HG03039 (cell line): ENCODE data around the gene PRPF40B.

Experiments
- ATAC-seq: cut with Tn5 transposase; IDR thresholded peaks from one replicate; pipeline ENCODE4 v1.9.1; 2021; ENCODE audit warnings: mild to moderate bottlenecking, moderate library complexity; ENCODE audit not compliant: unreplicated experiment

PRPF40B gene

DNA sequence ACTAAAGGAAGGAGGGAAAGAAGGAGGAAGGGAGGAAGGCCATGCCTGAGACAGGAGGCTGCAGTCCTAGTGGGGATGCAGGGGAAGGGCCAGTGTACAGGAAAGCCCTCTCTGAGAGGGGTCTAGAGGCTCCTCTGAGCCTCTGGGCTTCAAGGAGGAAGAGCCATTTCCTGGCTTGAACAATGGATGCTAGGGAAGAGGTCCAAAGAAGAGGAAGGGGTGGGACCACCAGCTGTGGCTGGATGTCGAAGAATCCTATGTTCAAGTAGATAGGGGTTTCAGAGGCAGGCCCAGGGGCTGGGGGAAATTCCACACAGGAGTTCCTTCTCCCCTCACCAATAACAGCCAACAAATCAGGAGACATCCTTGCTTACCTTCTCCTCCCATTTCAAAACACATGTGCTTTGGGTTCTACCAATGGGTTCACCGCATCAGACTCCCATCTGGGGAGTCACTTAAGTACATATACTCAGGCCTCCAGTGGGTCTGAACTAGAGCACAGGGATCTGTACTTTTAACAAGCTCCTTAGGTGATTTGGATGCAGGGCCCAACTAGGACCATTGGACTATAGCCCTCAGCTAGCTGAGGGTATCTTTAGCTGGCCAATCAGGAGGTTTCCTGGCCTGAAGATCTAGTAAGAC lies 32.4 kb downstream of the PRPF40B start:
- ATAC-seq: no peak

DNA sequence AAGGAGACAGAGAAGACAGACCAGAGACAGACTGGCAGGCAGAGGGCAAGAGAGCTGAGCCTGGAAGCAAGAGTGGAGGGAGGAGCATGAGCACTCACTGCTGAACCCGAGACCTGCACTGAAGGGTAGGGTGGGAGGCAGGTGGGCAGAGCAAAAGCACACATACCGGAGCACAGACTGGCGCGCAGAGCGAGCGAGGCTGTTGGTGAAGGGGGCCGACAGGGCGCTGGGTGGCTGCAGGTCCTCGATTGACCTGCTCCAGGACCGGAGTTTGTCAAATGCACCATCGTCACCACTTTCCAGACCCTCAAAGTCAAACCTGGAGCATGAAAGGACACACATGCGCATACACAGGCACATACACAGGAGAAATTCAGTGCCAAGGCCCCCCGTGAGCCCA lies 34.9 kb downstream of the PRPF40B start:
- no peak for ATAC-seq

DNA sequence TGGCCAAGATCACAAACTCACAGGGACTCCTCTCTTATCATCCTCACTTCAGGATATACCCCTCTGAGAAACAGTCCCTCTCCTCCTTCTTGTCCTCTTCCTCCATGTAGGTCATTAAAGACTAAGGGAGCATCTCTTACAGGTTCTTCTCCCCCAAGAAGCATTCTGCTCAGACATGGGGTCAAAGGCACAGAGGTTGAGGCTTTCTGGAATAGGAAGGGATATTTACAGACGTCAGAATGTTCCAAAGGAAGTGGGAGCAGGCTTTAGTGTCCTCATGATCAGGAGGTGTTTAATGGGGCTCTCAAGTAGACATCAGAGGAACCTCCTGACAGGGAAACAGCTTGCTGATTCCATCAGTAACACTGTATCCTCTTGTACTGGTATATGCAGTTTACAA lies 36.4 kb downstream of the PRPF40B start:
- ATAC-seq: no peak

DNA sequence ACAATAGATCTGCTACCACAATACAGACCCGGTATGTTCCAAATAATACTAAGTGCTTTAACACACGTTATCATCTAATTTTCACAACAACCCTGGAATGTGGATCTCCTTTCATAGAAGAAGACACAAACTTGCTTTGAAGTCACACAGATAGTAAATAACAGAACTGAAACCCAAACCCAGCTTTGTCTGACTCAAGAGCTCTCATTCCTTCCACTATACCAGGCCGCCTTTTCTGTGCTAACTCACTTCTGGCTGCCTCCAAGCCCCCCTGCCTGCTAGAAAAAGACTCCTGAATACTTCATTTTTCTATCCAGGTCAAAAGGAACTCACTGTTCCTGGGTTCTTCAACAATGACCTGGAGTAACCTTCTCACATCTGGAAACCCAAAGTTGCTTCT lies 37.8 kb downstream of the PRPF40B start:
- no peak for ATAC-seq

DNA sequence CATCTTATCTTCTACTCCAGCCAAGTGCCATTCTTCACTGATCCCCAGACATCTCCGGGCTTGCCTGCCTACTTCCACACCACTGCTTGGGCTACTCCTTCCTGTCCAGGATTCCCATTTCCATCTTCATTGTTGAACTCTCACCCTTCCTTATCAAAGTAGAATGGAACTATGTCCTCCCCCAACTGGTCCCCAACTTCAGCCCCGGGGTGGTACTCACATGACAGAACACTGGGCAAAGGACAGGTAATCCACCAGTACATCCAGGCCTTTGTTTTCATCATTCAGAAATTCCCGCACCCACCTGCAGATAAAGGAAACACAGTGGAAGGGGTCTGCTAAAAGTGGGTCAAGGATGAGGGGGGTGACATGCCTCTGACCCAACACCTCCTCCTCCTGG lies 38.4 kb downstream of the PRPF40B start:
- ATAC-seq: no peak

DNA sequence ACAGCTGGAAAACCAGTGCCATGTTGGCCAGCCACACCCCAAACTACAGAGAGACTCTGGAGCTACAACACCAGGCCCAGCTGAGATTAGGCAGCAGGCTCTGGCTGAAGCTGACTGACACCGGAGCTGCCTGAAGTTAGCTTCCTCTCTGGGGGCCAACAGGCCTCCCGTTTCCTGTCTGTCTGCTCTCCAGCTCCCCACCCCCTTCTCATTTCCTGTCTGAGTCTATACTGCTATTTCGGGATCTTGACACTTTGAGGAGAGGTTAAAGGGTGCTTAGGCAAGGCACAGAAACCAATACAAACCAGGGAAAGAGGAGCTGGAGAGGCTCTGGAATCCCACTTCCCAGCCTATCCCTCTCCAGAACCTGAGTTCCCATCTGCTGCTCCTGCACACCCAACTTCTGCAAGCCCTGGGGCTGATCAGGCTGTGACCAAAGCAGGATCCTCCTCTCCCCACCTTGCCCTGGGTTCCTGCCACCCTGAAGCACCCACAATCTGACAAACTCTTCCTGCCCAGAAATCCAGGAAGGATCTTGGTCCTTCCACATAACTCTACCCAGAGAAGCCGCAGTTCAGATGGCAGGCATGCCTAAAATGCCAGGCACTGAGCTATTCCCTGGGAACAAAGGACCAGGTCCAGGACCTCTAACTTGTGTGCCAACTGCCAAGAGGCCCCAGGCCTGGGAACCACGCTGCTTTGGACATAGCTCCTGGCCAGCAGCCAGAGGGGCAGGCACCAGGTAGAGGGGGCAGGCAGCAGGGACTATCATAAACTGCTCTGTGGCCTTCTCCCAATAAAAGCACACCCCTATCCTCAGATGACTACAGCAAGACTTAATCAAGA lies 39.9 kb downstream of the PRPF40B start:
- no peak for ATAC-seq

DNA sequence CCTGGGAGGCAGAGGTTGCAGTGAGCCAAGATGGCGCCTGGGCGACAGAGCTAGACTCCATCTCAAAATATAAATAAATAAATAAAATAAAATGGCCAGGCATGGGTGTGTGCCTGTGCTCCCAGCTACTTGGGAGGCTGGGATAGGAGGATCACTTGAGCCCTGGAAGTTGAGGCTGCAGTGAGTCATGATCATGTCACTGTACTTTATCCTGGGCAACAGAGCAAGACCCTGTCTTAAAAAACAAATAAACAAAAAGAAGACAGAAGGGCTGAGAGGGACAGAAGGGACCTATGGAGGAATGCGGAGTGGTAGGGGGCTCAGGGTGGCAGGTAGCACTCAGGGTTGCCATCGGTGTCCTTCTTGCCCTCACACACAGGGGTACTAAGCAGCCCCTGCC lies 40.8 kb downstream of the PRPF40B start:
- ATAC-seq: no peak

DNA sequence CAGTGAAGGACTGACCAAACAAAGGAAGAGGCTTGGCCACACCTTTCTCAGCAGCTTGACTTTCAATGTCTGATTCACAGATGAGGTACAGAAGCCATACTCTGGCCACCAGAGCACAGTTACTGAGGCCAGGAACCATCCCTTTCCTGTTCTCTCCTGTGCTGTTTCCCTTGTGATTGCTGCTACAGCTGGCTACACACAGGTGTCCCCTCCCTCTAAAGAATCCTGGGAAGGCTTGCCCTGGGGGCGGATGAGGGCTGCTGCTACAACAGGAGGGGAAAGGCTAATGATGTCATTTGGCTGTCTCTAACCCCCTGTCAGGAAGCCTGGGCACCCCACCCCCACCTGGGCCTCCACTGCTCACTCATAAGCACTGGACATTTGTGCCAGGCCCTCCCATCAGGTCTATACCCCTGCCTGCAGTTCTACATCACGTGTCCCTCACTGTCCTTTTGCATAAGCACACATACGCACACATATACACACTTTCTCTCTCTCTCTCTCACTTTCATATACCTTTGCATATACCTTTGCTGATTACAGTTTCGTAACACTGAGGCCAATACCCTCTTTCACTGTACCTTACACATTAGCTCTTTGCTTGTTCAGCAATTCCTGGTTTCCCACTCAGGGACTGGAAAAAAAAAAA lies 41.4 kb downstream of the PRPF40B start:
- ATAC-seq: no peak

DNA sequence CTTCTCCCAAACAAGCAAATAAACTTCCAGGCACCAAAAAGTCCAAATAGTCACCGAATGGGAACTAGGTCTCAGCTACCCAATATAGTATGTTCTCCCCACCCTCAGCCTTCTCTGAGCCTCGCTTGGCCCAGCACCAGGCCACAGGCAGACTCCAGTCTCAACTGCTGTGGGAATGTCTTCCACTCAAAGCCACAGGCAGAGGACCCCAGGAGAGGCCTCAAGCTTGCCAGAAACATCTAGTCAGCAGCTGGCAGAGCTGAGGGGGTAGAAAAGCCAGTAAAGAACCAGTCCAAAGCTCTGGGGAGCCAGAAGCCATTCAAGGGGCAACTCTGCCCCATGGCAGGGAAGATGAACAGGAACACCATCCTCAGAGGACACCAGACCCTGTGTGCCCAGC lies 42.0 kb downstream of the PRPF40B start:
- no peak for ATAC-seq

DNA sequence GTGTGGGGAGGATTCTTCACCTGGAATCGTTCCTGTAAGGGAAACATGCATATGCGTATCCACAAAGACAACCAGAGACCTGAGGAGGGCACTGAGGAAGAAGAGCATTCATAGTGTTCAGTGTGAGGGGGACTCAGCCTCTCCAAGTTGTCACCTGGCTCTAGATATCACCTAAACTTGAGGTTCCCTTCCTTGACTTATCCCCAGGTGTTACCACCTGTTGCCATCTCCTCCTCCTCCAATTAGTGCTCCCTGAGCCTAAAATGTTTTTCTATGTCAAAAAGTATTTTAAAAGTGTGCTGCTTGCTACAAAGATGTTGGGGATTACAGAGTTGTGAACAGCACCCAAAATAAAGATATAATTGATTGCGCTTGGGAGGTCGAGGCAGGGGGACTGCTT lies 42.8 kb downstream of the PRPF40B start:
- ATAC-seq: no peak

DNA sequence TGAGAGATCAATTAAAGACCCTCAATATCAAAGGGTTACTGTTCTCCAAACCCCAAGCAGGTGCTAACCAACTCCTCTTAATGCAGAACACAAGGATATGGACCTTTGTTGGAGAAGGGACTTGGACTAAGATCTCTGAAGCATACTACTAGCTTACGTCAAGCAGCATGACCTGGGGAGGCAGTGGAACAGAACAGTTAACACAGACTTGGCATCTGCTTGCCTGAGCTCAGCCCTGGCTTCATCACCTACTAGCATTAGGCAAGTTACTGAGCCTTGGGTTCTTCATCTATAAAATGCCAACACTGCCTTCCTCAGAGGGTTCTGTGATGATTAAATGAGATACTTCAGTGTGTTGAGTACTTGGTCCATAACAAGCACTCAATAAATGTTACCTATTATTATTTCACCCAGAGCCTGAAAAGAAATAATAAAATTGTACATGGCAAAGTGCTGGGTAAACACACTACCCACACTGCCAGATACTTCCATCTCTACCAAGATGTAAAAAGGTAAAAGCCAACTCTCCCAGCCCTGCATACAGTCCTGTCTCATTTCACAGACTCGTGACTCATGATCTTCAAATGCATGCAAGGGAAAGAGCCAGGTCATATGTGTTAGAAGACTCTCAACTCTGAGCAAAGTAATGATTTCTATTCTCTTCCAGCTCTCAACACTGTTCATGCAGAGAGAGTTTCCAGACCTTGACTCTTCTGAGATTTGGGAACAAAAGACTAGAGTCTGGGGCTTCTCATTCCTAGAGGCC lies 44.1 kb downstream of the PRPF40B start:
- no peak for ATAC-seq

DNA sequence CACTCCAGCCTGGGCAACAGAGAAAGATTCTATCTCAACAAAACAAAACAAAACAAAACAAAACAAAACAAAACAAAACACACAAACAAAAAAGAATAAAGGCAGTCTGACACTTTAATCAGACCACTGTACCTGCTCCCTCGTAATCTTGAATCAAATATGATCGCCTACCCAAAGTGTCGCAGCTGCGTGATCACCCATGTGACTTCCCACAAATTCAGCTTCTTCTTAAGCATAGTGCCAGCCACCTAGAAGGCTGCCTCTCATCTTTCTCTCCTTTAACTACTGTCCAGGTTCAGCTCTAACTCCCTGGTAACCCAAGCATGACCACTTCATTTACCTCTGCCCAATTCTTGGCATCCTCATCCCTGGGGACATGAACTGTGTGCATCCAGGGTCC lies 46.4 kb downstream of the PRPF40B start:
- no peak for ATAC-seq

DNA sequence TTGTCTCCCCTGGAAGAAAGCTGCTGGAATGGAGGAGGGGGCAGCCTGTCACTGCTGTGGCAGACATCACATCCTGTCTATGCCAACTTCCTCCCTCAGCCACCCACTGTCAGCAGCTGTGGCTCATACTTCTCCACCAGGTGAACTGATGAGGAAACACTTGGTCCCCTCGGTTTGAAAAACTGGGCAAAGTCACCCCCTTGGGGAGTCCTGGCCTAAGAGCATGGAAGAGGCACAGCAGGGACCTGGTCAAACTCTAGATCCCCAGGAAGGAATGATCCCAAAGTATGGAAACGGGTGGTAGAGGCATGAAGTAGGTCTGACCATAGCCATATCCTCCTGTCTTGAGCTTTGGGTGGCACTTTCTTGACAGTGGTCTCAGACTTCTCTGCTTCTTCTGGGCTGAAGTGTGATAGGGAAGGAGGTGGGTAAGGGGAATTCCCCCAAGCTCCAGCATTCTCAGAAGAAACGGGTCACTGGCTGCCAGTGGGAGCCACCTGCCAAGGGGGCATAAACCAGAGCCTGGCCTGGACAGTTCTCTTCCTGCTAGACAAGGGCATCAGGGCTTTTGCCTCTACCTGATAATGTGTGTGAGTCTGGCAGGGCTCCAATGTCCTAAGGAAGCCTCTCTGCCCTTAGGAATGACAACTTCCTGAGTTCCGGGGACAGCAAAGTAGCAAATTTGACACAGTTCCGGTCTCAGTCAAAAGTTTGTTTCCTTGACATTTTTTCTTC lies 47.8 kb downstream of the PRPF40B start:
- ATAC-seq: no peak

DNA sequence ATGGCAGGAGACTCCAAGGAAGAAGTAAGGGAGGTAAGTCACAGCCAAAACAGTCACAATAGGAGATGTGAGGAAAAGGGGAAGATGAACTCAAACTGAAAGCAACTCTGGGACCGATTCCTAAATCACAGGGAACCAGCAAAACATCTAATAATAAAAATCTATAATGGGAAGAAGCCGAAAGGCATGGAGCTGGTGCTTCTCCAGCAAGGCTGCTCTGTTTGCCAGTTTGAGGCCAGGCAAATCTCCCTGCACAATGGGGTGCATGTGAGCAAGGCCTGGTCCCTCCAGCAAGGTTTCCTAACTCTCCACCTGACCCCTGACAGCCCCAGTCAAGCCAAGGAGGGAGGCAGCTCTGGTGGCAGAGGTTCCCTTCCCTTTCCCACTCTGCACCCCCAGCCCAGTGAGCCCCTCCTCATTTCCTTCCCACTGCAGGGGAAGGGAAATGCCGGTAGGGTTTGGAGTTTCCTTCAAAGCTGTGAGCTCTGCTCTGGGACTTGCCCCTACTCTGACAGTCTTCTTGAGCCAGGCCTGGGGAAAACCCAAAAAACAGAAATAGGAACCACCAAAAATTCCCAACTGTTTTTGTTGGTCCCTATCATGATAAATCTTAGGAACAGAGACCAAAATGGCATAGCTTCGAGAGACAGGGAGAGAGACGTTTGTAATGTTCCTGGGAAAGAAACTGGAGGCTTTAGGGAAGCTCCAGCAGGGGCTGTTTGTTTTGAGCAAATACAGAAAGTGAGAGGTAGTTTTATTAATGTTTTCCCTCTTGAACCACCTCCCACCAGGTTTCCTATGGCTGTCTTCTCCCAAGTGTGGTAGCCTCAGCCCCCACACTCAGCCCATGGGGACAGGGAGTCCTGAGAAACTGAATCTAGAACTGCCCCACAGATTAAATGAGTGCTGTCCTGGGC lies 49.2 kb downstream of the PRPF40B start:
- ATAC-seq: no peak

DNA sequence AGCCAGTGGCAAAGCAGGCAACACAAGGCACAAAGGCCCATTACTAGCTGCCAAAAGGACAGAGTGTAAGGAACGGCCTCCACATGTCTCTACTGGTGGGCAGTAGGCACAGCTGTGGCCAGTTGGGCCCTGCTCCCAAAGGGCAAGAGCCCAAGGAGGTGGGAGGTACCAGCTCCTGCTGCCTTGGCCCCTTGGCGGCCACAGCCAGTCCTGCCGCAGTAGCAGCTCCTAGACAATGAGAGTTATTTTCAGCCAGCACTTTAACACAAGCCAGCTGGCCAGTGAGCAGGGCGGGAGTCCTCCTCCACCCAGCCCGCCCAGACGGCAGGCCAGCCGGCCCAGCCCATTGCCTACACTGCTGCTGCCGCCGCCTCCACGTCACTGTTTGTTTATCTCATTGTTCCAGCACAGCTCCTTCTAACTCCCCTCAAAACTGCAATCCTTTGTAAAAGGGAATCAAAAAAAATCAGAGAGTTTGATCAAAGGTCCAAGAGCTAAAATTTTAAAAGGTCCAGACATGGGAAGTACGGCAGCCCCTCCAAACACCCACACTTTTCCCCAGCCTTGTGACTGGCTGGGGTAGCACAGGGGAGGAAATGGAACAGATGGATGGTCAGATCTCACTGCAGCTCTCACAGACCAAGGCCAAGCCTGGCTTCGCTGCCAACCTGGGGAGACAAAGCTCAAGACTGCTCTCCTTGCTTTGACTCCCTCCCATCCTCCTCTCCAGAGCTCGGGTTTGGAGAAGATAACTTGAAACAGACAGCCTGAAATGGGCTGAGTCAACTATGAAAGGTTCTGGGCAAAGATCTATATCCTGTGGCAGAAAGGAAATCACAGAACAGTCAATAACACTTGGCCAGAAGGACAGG lies 50.3 kb downstream of the PRPF40B start:
- ATAC-seq: no peak

DNA sequence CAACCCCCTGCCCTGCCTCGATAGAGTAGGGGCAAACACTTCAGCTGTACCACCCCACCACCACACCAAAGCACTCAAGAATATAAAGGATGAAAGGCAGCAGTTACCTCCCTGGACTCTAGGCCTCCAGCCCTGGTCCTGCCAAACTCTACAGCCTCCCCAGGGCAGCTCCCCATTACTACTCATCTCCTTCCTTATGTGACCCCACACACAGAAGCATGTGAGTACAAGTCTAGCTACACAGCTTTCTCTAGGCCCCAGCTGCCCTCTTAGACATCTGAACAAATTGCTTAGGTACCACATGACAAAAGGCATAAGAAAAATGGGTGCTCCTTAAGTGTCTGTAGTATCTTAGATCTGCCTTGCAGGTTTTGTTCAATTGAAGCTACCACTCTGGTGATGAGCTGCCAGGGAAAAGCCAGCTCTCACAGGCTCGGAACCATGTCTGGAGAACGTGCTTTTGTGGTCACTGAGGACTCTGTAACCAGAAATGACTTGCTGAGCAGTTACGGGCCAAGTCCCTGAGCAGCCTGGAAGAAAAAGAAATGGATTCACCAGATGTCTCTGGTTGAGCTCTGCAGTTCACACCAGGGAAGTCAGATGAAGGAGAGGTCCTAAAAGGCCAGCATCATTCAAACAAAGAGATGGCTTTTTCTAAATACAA lies 51.1 kb downstream of the PRPF40B start:
- no peak for ATAC-seq

DNA sequence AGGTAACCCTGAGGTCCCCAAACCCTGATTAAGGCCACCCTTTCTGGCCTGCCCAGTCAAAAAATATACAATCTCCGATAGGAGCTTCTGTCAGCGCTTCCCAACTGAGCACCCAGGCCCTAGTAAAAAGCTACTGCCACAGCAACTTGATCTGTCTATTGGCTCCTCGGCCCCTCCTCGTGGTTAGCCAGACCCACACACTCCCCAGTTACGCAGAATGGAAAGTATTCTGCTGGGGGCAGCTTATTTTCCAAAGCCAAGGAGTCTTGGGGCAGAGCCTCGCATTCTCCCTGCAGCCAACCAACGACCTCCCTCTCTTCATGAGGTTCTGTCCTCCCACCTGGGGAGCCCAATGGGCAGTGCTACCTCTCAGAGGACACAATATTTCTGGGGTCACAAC lies 51.8 kb downstream of the PRPF40B start:
- no peak for ATAC-seq

DNA sequence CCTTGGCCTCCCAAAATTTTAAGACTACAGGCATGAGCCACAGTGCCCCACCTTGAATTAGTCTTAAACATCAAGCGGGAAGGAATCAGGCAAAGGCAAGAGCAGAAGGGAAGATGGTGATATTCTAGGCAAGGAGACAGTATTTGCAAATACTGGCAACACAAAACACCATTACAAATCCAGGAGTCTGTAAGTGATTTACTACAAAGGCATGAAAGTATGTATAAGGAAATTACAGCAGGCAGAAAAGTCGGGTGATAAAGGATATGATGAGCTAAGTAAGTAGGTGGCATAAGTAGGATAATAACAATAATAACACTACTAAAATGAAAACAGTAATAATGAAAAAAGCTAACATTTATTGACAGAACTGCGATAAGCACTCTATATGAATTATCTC lies 55.4 kb downstream of the PRPF40B start:
- no peak for ATAC-seq
